Stimulated activated CD4-positive, alpha-beta T cell treated with anti-CD3 and anti-CD28 coated beads, Interleukin-1b, Interleukin-23, amount 100 ng/mL, for 24 hours (primary cell): ENCODE measurements around the gene CCS.
"Not testable (repeated sequence)": the region's sequence is repeated elsewhere in the genome, so short reads cannot be mapped to it uniquely, and the experiment has no call there.

Experiments used
- DNase-seq, 4 experiments: peaks; one replicate each; pipeline ENCODE4 v3.0.0-alpha.2; 2020; ENCODE audit warnings: low read depth in 4 of 4, low spot score in 1 of 4

The CCS gene

GRCh38 chr11:66625041-66625751 lies 32.2 kb downstream of the CCS start:
- no peak for DNase-seq

GRCh38 chr11:66625752-66626149 lies 32.8 kb downstream of the CCS start:
- no peak for DNase-seq

- no peak for DNase-seq
Measured at GRCh38 chr11:66626382-66626781, 33.4 kb downstream of the CCS start.

GRCh38 chr11:66626926-66627325 lies 33.9 kb downstream of the CCS start:
- DNase-seq = no peak

- no peak for DNase-seq
Measured at GRCh38 chr11:66628061-66628603, 35.1 kb downstream of the CCS start.

GRCh38 chr11:66629356-66629755 lies 36.4 kb downstream of the CCS start:
- no peak for DNase-seq

GRCh38 chr11:66631883-66632282 lies 38.9 kb downstream of the CCS start:
- DNase-seq = no peak

GRCh38 chr11:66632952-66633351 lies 40.0 kb downstream of the CCS start:
- DNase-seq = no peak

- no peak for DNase-seq
Measured at GRCh38 chr11:66636411-66636810, 43.4 kb downstream of the CCS start.

GRCh38 chr11:66637557-66638176 lies 44.7 kb downstream of the CCS start:
- no peak for DNase-seq

GRCh38 chr11:66638177-66639065 lies 45.4 kb downstream of the CCS start, which contains the start of gene RBM4:
RBM4 (plus strand) TSS chr11:66638703; CDS start chr11:66639712, 1,009 bp downstream.
- DNase-seq = peak; percentile 78 to 92 (median 91)

GRCh38 chr11:66639066-66639813 lies 46.3 kb downstream of the CCS start:
- peak in 1 of 4 experiments; percentile 16 for DNase-seq

GRCh38 chr11:66639814-66640340 lies 46.9 kb downstream of the CCS start:
- DNase-seq = not testable (repeated sequence)

- no peak for DNase-seq
Measured at GRCh38 chr11:66641834-66642233, 48.8 kb downstream of the CCS start.

- no peak for DNase-seq
Measured at GRCh38 chr11:66643745-66644437, 50.9 kb downstream of the CCS start.

- DNase-seq = no peak
Measured at GRCh38 chr11:66646828-66647227, 53.8 kb downstream of the CCS start.

GRCh38 chr11:66649903-66650302 lies 56.9 kb downstream of the CCS start:
- no peak for DNase-seq

- DNase-seq = no peak
Measured at GRCh38 chr11:66651016-66651415, 58.0 kb downstream of the CCS start.

GRCh38 chr11:66652651-66653050 lies 59.7 kb downstream of the CCS start:
- no peak for DNase-seq

- DNase-seq = no peak
Measured at GRCh38 chr11:66653123-66653522, 60.1 kb downstream of the CCS start.
